Activated CD4-positive, alpha-beta T cell treated with anti-CD3 and anti-CD28 coated beads, Interleukin-2, amount 50 U/mL, for 24 hours (primary cell): ENCODE data around the gene ATP5F1A.

Experiments used
- DNase-seq, 2 donors: peaks; one replicate each; pipeline ENCODE4 v3.0.0-alpha.2; 2020; ENCODE audit warnings: low read depth in 1 of 2, low spot score in 1 of 2

Gene ATP5F1A

DNA sequence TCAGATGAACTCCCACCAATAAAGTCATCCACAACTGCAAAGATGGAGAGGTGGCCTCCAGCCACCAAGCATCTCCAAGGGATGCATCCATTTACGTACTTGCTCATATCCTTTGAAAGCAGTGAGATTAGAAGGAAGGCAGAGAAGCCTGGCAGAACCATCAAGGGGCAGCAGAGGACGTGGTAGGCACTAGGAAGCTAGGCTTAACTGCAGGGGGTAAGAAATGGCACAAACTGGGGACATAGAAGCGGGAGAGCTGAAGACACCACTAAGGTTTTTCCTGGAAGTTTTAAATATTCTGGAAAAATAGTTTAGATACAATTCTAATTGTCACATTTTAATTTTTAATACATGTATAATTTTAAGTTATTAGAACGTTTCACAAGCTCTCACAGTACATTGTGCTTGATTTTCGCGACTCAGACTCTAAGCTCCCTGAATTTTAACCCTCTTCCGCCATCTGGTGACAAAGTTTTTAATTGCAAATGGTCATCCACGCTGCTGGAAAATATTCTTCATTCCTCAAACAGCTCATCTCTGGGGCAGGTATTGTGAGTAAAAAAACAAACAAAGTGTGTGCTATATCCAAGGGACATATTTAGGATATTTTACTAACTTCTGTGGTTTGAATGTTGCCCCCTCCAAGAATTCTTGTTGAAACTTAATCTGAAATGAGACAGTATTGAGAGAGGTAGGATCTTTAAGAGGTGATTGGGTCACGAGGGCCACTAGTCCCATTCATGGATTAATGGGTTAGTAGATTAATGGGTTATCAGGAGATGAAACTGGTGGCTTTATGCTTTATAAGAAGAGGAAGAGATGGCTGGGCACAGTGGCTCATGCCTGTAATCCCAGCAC, 24.4 kb downstream of the ATP5F1A start:
- DNase-seq, result peak in 1 of 2 donors; percentile 69

DNA sequence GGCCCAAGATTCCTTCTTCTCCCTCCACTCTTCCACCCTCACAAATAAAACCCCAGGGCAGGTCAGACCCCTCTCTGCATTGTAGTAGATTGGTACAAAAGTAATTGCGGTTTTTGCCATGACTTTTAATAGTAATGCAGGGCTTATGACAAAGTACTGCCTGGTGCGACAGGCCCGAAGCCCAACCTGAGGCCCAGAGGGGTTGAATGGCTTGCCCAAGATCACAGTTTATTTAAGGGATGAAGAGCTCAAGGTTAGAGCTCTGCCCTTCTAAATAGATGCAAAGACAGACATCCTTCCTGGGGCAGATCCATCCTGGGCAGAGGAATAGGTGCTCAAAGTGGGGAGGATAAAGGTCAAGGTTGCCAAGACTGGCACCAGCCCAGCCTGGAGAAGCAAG, 25.1 kb downstream of the ATP5F1A start:
- DNase-seq, result no peak

DNA sequence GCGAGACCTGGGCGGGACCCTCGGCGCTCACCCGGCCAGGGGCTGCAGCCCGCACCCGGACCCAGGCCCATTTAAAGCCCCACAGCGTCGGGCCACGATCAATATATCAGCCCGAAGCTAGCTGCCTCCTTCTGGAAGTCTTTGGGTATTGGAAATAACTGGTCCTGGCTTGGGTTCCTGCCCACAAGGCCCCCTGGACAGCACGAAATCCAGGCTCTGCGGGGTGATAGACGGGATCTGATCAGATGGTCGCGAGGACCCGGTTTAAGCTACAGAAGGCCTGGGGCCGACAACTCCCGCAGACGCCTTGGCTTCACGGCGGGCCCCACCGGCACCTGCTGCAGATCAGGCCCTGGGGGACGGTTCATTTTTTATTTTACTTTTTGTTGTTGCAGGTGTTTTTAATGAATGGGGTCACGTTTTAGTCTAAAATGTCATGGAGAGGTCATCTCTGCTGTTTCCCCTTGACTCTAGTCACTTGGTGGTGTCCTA, 25.7 kb downstream of the ATP5F1A start:
- DNase-seq, result no peak

DNA sequence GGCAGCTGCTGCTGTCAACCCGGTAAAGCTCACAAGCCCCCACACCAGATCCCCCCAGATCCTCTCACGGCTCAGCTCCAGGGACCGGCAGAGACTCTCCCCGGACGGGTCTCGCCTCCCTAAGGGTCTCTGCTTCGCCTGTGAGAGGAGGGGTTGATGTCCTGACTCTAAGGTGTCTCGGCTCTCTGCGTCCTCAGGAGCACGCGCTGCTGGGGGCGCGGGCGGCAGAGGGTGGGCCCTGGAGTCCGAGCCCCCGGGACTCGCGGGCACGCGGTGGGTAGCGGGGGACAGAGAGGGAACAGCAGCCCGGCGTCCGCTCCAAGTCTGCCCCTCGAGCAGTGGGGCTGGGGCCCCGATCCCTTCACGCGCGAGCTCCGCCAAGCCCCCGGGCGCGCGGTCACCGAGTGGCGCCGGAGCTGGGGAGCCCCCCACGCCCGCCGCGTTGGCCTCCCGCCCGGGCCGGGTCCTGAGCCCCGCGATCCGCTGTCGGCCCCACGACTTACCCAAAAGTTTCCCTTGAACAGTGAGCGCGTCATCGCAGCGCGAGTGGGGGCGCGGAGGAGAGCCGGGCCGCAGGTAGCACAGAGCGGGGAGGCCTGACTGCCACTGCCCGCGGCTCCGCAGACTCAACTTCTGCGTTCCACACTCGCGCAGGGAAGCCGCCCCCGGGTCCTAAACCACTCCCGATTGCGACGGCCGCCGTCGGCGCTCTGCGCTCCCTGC, 26.3 kb downstream of the ATP5F1A start, which contains the start of gene PSTPIP2:
Gene PSTPIP2, minus strand, starts transcription at position 608 of the 723 bp plus-strand sequence. Its CDS starts 72 bp downstream, at position 536.
- DNase-seq, result peak; percentile 43 to 49

DNA sequence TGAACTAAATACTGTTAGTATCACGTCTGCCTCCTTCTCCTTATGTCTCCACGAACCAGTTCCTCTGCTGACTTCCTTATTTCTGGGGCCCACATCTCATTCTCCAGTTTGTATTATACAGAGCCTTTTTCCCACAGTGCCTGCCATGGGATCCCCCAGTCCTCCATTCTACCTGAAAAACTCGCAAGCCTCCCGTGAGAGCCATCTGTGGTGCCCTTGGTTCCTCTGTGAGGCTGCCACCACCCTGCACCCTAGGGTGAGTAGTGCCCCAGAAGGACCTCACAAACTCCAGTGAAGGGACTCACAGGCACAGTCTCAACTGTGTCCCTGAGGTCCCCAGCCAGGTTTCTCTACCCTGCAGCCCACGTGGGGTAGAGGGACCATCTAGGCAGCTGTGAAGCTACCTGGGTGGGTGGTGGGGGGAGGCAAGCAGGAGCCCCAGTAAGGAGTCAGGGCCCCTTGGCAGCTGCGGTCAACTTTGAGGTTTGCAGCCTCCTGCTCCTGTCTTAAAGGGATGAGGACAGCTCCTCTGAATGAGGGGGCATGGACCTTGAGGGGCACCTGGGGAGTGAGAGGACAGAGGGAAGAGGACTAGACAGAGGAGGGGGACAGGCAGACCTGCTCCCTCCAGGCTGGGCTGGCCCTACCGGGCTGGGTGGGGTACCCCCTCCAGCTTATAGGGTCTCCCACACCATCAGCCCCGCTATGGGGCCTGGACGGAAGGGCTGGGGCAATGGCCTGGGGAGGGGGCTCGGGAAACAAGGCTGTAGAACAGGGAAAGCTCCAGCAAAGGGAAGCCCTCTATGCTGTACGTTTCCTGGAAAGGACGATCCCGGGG, 27.1 kb downstream of the ATP5F1A start:
- DNase-seq, result no peak

DNA sequence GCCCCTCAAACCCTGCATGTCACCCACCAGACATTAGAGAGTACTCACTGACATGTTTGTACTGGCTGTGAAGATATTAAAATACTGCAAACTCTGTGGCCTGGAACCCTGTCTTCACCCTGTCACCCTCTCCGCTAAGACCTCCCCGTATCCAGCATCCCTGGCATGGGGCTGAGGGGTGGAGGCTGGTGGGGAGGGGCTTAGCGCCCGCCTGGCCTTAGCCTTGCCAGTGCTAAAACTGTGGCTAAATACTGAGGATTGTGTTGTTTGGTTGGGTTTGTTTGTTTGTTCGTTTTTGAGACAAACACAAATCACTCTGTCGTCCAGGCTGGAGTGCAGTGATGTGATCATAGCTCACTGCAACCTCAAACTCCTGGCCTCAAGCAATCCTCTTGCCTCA, 27.9 kb downstream of the ATP5F1A start:
- DNase-seq, result no peak

DNA sequence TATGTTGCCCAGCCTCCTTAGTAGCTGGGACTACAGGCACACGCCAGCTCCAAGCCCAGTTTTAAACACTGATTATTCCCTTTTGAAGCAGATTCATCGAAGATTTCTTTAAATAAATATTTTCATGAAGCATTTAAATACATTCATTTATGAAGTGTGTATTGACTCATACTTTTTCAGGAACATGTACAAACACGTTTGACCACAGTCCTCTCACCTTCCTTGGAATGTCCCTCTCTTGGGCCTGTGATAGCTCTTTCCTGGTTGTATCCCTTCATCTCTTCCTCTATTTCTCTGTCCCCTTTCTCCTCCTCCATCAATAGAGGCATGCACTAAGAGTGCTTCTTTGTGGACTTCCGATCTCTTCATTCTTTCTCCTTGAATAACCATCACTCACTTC, 28.6 kb downstream of the ATP5F1A start:
- DNase-seq, result no peak

DNA sequence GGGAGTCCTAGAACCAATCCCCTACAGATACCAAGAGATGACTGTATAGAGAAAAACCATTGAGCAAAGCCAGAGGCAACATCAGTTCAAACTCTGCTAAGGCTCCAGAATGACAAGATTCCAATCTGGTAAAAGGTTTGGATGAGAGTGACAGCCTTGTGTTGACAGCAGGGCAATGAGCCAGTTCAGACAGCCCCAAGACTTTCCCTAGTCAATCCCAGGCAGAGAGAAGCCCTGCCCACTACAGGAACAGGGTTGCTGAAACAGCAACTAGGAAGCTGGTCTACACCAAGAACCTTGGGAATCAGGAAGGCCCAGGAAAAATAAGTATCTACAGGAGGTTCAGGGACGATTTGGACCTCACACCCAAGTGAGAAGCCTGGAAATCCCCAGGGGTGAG, 29.3 kb downstream of the ATP5F1A start:
- no peak for DNase-seq

DNA sequence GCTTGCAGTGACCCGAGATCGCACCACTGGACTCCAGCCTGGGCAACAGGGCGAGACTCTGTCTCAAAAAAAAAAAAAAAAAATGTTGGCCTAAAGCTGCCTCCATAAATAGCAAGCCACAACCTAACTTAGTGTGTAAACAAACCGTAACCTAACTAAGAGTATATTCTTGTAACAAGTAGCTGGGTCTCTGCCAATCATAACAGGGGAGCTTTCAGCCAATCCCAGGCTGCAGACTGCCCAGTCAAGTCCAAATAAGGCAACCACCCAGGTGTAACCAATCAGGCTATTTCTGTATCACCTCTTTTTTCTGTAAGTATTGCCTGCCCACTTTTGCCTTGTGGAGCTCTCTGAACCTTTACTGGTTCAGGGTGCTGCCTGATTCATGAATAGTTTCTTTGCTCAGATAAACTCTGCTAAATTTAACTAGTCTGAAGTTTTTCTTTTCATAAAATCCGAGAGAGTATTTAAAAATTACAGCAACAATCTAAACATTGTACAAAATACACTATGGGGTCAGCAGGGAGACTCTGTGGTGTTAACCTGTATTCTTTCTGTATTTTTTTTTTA, 30.6 kb downstream of the ATP5F1A start:
- DNase-seq, result no peak

DNA sequence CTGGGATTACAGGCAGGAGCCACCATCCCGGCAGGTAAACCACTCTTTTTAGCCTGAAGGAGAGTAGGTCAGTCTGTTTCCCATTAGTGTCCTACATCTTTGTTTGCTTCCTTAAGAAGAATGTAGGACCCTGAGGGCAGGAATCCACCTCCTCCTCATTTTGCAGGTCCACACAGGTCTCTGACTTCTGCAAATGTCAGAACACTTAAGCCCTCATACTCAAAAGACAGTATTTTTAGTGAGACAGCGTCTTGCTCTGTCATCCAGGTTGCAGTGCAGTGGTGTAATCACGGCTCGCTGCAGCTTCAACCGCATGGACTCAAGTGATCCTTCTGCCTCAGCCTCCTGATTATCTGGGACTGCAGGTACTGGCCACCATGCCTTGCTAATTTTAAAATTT, 35.3 kb downstream of the ATP5F1A start:
- DNase-seq, result no peak

DNA sequence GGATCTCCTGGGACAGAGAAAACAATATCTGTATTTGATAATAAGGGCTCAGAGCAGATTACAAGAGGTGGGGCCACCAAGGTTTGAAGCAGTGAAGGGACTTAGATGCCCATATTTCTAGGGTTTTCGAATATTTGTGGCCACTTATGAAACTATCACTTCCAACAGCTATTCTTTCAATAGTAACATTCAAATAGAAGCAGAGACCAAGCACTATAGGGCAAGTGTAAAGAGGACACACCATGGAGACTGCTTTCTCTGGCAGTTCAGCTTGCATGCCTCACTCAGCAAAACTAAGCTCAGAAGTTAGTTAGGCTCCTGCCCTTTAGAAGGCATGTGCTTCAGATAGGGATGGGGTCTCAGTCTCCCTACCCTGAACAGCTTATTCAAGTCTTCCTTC, 36.3 kb downstream of the ATP5F1A start:
- no peak for DNase-seq

DNA sequence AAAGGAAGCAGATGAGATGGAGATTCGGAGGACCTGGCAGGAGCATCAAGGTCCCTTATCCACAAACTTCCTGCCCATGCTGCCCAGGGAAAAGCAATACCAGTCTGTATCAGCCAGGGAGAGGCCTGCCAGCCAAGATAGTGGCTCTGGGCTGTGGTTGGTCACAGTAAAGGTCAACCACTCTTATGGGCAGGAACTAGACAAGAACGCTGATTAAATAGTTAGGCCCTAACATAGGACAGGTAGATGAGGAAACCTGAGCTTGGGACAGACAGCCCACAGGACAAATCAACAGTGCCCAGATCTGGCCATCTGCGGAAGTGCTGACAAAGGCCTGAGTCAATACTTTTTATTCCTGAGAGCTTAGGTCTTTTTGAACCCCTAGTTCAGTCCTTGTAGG, 36.7 kb downstream of the ATP5F1A start:
- no peak for DNase-seq

DNA sequence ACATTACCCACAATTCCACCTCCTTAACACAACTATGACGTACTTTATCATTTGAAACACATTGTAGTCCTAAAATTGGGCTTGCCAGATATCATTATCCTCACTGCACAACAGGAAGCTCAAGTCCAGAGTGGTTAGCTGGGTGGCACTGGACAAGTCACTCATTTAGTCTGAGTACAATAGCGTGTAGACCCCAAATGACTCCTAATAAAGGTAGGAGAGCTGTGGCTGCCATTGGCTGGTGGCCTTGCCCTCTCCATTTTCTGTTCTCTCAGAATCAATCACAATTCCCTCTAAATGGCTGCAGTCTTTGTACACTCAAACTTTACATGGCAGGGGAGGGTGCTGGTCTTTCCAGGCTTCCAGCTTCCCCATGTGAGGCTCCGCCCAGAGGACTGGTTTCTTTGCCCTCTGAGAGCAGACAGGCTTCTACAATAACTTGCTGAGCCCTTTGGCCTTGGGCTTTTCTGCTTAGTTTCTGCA, 37.7 kb downstream of the ATP5F1A start:
- DNase-seq, result no peak

DNA sequence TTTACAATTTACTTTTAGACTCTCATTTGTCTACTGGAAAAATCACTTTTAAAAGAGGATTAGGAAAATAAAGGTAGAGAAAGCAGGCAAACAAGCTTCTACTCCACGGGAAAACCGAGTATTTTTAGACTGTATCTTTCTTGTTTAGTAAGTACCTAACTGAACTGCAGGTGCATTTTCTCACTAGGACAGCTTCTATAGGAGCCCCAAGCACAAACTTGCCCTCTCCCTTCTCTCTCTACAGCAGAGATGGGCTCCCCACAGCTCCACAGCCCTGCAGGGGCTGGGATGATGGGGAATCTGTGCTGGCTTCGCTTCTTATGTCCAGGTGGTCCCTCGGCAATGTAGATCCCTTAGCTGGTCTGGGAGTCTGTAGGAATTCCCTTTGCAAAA, 42.3 kb downstream of the ATP5F1A start:
- no peak for DNase-seq

DNA sequence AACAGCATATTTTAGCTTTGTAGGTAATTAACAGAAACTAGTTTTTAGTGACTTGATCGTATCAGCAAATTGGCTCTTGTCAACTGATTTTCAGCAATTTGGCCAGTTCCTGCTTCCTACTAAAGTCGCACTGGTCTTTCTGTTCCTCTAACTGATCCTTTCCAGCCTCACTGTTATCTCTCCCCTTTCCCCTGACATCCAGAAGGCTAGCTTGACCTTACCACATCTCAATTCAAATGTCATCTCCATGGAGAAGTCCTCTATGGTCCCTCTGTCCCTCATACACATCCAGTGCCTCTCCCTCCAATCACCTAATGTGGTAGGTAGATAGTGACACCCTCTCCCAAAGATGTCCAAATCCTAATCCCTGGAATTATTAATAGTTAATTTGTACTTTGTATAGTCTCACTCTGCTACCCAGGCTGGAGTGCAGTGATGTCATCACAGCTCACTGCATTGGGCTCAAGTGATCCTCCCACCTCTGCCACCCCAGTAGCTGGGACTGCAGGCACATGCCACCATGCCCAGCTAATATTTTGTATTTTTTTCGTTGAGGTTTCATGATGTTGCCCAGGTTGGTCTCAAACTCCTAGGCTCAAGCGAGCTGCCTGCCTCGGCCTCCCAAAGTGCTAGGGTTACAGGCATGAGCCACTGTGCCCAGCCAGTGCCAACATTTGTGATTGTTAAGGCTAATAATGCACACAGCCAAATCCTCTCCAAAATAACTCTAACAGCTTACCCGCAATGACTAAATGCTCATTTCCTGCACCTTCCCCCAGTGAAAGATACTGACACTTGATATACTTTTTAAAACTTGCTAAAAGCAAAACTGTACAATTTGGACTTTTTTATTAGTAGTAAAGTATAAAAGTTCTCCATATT, 42.9 kb downstream of the ATP5F1A start:
- DNase-seq, result no peak

DNA sequence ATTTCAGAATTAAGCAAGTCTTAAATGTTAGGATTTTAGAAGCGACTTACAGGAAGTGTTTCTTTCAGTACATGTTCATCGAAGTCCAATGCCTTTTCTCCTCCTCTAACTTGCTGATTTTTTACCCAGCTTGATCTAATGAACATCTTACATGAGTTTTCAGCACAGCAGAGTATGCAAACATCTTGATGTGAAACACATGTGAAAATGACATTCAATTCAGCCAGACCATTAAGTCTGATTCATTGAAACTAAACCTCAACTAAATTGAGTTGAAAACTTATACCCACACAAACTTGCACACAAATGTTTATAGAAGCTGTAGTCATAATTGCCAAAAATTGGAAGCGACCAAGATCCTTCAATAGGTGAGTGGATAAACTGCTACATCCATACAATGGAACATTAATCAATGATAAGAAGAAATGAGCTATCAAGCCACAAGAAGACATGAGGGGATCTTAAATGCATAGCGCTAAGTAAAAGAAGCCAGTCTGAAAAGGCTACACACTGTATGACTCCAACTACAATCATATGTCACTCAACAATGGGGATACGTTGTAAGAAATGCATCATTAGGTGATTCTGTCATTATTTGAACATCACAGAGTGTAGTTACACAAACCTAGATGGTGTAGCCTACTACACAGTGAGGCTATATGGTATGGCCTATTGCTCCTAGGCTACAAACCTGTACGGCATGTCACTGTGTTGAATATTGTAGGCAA, 44.6 kb downstream of the ATP5F1A start:
- DNase-seq, result no peak

DNA sequence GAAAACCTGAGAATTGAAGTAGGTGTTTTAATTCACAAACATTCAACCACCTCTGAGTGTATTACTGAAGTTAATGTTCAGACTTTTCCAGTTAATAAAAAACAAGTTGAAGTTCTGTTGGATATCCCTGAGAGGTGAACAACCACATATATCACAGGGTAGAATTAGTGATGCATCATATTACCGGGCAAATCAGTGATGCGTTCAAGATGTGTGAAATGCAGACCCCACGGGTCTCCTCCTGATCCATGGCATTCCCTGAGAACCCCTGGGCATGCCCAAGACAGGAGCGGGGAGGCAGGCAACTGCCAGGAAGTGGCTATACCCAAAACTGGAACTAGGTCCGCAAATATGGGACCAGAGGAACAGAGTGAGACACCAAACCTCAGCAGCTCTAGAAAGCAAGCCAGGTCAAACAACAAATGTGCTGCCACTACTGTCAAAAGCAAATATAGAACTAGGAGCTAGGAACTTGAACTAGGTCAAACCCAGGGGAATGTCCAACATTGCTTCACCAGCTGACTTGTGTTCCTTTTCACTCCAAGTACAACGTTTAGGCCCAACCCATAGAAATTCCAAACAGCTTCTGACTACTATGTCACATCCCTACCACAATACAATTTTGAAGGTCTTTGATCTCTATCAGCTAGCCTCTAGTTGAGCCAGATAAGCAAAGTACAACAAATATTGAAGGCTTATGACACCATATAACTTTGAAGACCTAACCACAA, 46.2 kb downstream of the ATP5F1A start:
- no peak for DNase-seq

DNA sequence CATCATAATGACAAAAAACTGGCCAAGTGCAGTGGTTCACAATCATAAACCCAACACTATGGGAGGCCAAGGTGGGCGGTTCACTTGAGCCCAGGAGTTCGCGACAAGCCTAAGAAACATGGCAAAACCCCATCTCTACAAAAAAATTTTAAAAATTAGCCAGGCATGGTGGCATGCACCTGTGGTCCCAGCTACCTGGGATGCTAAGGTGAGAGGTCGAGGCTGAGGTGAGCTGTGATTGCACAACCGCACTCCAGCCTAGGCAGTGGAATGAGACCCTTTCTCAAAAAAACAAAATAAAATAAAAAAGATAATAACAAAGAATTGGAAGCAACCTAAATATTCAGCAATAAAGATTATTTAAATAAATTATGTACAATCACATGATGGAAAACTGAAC, 47.8 kb downstream of the ATP5F1A start:
- DNase-seq, result no peak

DNA sequence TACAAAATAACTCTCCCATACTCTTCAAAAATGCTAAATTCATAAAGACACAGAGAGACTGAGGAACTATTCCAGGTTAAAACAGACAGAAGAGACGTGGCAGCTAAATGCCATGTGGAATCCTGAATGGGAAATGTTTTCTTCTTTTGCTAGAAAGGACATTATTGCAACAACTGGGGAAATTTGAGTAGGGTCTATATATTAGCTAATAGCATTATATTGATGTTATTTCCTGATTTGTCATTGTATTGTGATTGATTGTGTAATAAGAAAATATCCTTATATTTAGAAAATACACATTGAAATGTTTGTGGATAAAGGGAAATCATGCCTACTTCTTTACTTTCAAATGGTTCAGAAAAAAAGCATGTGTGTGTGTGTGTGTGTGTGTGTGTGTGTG, 49.5 kb downstream of the ATP5F1A start:
- no peak for DNase-seq
